ENCODE measurements around the gene XPNPEP1. TPM values are rescaled to one million over a fixed set of nuclear protein-coding genes. Genes with fewer than 3 reads are reported as not detected.

Gene XPNPEP1
- total RNA-seq, 1 experiment from 2014 or later = 65.4 TPM

GRCh38 chr10:109821672-109822071, 101.6 kb downstream of the XPNPEP1 start:
- Histone ChIP-seq H3K36me3 (ENCODE audit: insufficient read depth, low read length, poor library complexity, severe bottlenecking) (no peaks in the 10 kb centered on the region), H3K4me3 (ENCODE audit: low read depth, low read length, poor library complexity, severe bottlenecking) (no peak overlapping the region), H3K4me1 (ENCODE audit: insufficient read depth, low read length, poor library complexity, severe bottlenecking) (no peaks in the 10 kb centered on the region), H3K27ac (ENCODE audit: low read depth, low read length, poor library complexity, severe bottlenecking) (no peak overlapping the region), H3K27me3 (replicated peaks; ENCODE audit: insufficient read depth, low read depth, low read length, poor library complexity) (no peaks in the 10 kb centered on the region), H3K9me3 (ENCODE audit: low read depth, low read length, poor library complexity, severe bottlenecking) (no peaks in the 10 kb centered on the region)
- TF ChIP-seq CTCF (conservative IDR thresholded peaks at IDR 0.05; ENCODE audit: low read depth, low read length) (no peak), EZH2 (IDR thresholded peaks at IDR 0.05; ENCODE audit: borderline replicate concordance, low read depth, low read length, poor library complexity, severe bottlenecking) (no peak)
- no peak for DNase-seq (ENCODE audit: low spot score)
- ChIA-PET POLR2A (ENCODE audit: low non-redundant PET) (no interaction called here), CTCF (no interaction called here)
- intact Hi-C loops (cut with micrococcal nuclease; ENCODE audit: unreplicated experiment) = no loop called here
- no TSS peak for BruUV-seq (replicated peaks)

GRCh38 chr10:109820620-109821405, 102.5 kb downstream of the XPNPEP1 start:
- Histone ChIP-seq H3K9me3 (ENCODE audit: low read depth, low read length, poor library complexity, severe bottlenecking) (no peaks in the 10 kb centered on the region), H3K27ac (ENCODE audit: low read depth, low read length, poor library complexity, severe bottlenecking) (no peak overlapping the region), H3K27me3 (replicated peaks; ENCODE audit: insufficient read depth, low read depth, low read length, poor library complexity) (no peaks in the 10 kb centered on the region), H3K4me1 (ENCODE audit: insufficient read depth, low read length, poor library complexity, severe bottlenecking) (no peaks in the 10 kb centered on the region), H3K36me3 (ENCODE audit: insufficient read depth, low read length, poor library complexity, severe bottlenecking) (no peaks in the 10 kb centered on the region), H3K4me3 (ENCODE audit: low read depth, low read length, poor library complexity, severe bottlenecking) (no peak overlapping the region)
- POLR2A ChIA-PET (ENCODE audit: low non-redundant PET) = no interaction called here
- CTCF ChIA-PET = no interaction called here
- no peak for DNase-seq (ENCODE audit: low spot score)
- no peak for TF ChIP-seq CTCF (conservative IDR thresholded peaks at IDR 0.05; ENCODE audit: low read depth, low read length)
- TF ChIP-seq EZH2 (IDR thresholded peaks at IDR 0.05; ENCODE audit: borderline replicate concordance, low read depth, low read length, poor library complexity, severe bottlenecking) = no peak
- intact Hi-C loops (cut with micrococcal nuclease; ENCODE audit: unreplicated experiment) = no loop called here
- BruUV-seq (replicated peaks) = no TSS peak

- H3K36me3 ChIP-seq (ENCODE audit: insufficient read depth, low read length, poor library complexity, severe bottlenecking) = no peaks in the 10 kb centered on the region
- BruUV-seq (replicated peaks) = no TSS peak
- H3K4me1 ChIP-seq (ENCODE audit: insufficient read depth, low read length, poor library complexity, severe bottlenecking) = no peaks in the 10 kb centered on the region
- H3K9me3 ChIP-seq (ENCODE audit: low read depth, low read length, poor library complexity, severe bottlenecking) = no peaks in the 10 kb centered on the region
- no peak for DNase-seq (ENCODE audit: low spot score)
- H3K4me3 ChIP-seq (ENCODE audit: low read depth, low read length, poor library complexity, severe bottlenecking) = no peak overlapping the region
- H3K27me3 ChIP-seq (replicated peaks; ENCODE audit: insufficient read depth, low read depth, low read length, poor library complexity) = no peaks in the 10 kb centered on the region
- ChIA-PET POLR2A (ENCODE audit: low non-redundant PET) (no interaction called here), CTCF (no interaction called here)
- no peak overlapping the region for H3K27ac ChIP-seq (ENCODE audit: low read depth, low read length, poor library complexity, severe bottlenecking)
- TF ChIP-seq EZH2 (IDR thresholded peaks at IDR 0.05; ENCODE audit: borderline replicate concordance, low read depth, low read length, poor library complexity, severe bottlenecking) (no peak), CTCF (conservative IDR thresholded peaks at IDR 0.05; ENCODE audit: low read depth, low read length) (no peak)
- intact Hi-C loops (cut with micrococcal nuclease; ENCODE audit: unreplicated experiment) = no loop called here
Measured at GRCh38 chr10:109819807-109820206, 103.5 kb downstream of the XPNPEP1 start.

Other genes starting within 250 kb of the XPNPEP1 start
- 80.5 and 82.9 TPM in 2 replicates for gene ADD3, start 84.5 kb upstream of the XPNPEP1 start, total RNA-seq (2021)